HG03060 (cell line): Measurements from ENCODE around the gene ADGRD1.

Source experiments
- ATAC-seq: cut with Tn5 transposase; IDR thresholded peaks from one replicate; pipeline ENCODE4 v1.9.1; 2021; ENCODE audit warnings: low read depth, moderate number of reproducible peaks; ENCODE audit not compliant: unreplicated experiment

The ADGRD1 gene

GRCh38 chr12:131038159-131038558 lies 84.5 kb downstream of the ADGRD1 start:
- ATAC-seq: no peak

GRCh38 chr12:131038961-131039950 lies 85.5 kb downstream of the ADGRD1 start:
- no peak for ATAC-seq

GRCh38 chr12:131040491-131040890 lies 86.8 kb downstream of the ADGRD1 start:
- ATAC-seq: no peak

- no peak for ATAC-seq
Measured at GRCh38 chr12:131041216-131041967, 87.7 kb downstream of the ADGRD1 start.

- ATAC-seq: no peak
Measured at GRCh38 chr12:131041968-131042833, 88.5 kb downstream of the ADGRD1 start.

GRCh38 chr12:131042834-131043245 lies 89.1 kb downstream of the ADGRD1 start:
- ATAC-seq: no peak

GRCh38 chr12:131043401-131043871 lies 89.7 kb downstream of the ADGRD1 start:
- ATAC-seq: no peak

- no peak for ATAC-seq
Measured at GRCh38 chr12:131044136-131044535, 90.4 kb downstream of the ADGRD1 start.

- ATAC-seq: no peak
Measured at GRCh38 chr12:131044760-131045381, 91.2 kb downstream of the ADGRD1 start.

GRCh38 chr12:131045705-131046460 lies 92.2 kb downstream of the ADGRD1 start:
- ATAC-seq: no peak

- no peak for ATAC-seq
Measured at GRCh38 chr12:131046813-131047788, 93.4 kb downstream of the ADGRD1 start.

- ATAC-seq: no peak
Measured at GRCh38 chr12:131047789-131048610, 94.3 kb downstream of the ADGRD1 start.

GRCh38 chr12:131048611-131048990 lies 94.9 kb downstream of the ADGRD1 start:
- no peak for ATAC-seq

GRCh38 chr12:131049002-131049401 lies 95.3 kb downstream of the ADGRD1 start:
- no peak for ATAC-seq

GRCh38 chr12:131049549-131050339 lies 96.0 kb downstream of the ADGRD1 start:
- ATAC-seq: no peak

- no peak for ATAC-seq
Measured at GRCh38 chr12:131050463-131051154, 96.9 kb downstream of the ADGRD1 start.
